ENCODE results near the gene TANK. TPM values are rescaled to one million over a fixed set of nuclear protein-coding genes. Genes with fewer than 3 reads are reported as not detected.

Gene TANK, protein sequence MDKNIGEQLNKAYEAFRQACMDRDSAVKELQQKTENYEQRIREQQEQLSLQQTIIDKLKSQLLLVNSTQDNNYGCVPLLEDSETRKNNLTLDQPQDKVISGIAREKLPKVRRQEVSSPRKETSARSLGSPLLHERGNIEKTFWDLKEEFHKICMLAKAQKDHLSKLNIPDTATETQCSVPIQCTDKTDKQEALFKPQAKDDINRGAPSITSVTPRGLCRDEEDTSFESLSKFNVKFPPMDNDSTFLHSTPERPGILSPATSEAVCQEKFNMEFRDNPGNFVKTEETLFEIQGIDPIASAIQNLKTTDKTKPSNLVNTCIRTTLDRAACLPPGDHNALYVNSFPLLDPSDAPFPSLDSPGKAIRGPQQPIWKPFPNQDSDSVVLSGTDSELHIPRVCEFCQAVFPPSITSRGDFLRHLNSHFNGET
- 10 to 100 TPM; 32.5 to 53.9 (median 44.7) TPM for polyA plus RNA-seq

DNA sequence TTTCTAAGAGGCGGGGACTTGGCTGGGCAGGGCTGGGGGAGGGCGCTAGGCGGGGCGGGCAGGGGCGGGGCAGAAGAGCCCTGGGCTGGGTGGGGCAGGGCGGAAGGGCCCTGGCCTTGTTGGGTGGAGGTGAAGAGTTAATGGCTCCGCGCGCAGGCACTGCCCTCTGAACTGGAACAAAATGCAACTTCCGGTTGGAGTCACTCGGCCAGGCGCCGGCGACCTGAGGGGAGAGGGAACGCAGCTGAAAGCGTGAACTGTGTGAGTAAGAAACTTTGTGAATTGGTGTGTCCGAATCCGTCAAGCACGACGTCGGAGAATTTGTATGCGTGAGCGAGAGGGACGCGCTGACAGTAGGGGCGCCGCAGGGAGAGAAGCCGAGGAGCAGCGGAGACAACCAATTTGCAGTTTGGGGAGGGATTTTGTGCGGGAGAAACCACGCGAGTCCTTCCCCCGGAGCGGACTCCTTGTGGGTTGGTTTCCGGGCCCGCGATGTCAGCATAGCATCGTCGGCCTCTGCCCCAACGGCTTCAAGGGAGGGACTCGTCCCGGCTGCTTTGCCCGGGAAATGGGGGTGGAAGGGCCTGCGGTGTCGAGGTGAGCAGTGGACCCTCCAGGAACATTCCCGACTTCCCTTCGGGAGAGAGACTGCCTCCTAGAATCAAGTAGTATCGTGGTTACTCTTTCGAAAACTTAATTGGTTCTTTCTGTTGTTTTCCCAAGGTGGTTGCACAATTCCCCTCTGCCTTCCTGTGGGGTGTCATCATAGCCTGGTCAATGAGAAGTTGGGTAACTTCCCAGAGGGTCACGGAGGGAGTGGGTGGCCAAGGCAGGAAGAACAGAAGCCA lies at the start of gene TANK:
TANK (plus strand) TSS at position 203 of the 848 bp plus-strand sequence. CDS start 19,235 bp downstream, outside the sequence.
- peaks cover 0 to 7% (median 0%) of the 10 kb centered on the region in 3 donors for H3K36me3 Mint-ChIP-seq

DNA sequence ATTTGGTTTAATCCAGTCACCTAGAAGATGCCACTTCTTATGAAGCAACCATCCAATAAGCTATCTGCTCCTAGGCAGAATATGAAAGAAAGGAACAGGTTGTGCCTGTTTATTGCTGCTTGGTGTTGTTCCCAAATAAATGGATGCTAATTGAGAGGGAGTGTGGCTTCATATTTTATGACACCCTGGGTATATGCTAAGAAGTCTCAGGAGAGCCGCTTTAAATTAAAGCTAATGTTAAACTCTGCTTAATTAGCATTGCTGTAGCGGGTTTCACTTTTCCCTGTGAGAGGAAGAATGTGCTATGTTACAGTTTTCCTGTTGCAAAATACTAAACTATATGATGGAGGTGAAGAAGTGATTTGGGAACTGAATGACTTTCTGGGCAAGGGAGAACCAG lies 48.7 kb upstream of the TANK start:
- H3K9me3 Mint-ChIP-seq: no peaks in the 10 kb centered on the region
- DNase-seq: no peak
- H3K4me1 Mint-ChIP-seq: no peaks in the 10 kb centered on the region
- H3K27me3 Mint-ChIP-seq (ENCODE audit: low read depth in 3 of 3): peaks cover 2 to 4% (median 3%) of the 10 kb centered on the region in 3 donors
- H3K4me3 Mint-ChIP-seq: no peak overlapping the region
- H3K36me3 Mint-ChIP-seq: no peaks in the 10 kb centered on the region
- no peak overlapping the region for H3K27ac Mint-ChIP-seq

More for the DNA sequence above, at the start of gene TANK:
- peak within 1 kb of the TSS; percentile 99 to 100 (median 99) for H3K4me3 Mint-ChIP-seq
- peaks cover 0 to 10% (median 6%) of the 10 kb centered on the region in 3 donors for H3K27me3 Mint-ChIP-seq (ENCODE audit: low read depth in 3 of 3)
- no peaks in the 10 kb centered on the region for H3K9me3 Mint-ChIP-seq
- peaks cover 38 to 65% of the 10 kb centered on the region in 2 donors for H3K4me1 Mint-ChIP-seq
- DNase-seq: peak; percentile 83 to 89 (median 85)
- peak within 1 kb of the TSS; percentile 96 to 100 (median 99) for H3K27ac Mint-ChIP-seq

DNA sequence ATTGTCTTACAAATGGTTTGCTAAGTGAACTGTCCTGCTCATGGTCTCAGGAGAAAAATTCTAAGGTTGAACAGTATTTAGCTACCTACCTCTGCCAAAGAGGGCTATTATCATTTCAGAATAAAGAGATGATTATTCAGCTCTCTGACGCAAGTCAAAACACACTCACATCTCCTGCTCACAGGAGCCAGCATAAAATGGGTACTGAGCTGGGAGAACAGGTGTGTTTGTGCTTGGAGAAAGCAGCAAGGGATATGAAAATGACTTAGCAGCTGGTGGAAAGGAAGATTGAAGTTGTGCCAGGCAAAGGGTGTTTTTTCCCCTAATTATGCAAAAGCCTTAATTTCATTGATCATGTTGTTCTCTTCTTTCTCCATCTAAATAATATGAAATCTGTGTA lies 47.3 kb upstream of the TANK start:
- no peak overlapping the region for H3K4me3 Mint-ChIP-seq
- H3K4me1 Mint-ChIP-seq: no peaks in the 10 kb centered on the region
- H3K36me3 Mint-ChIP-seq: no peaks in the 10 kb centered on the region
- H3K27ac Mint-ChIP-seq: no peak overlapping the region
- peaks cover 2 to 4% (median 3%) of the 10 kb centered on the region in 3 donors for H3K27me3 Mint-ChIP-seq (ENCODE audit: low read depth in 3 of 3)
- no peaks in the 10 kb centered on the region for H3K9me3 Mint-ChIP-seq
- no peak for DNase-seq

DNA sequence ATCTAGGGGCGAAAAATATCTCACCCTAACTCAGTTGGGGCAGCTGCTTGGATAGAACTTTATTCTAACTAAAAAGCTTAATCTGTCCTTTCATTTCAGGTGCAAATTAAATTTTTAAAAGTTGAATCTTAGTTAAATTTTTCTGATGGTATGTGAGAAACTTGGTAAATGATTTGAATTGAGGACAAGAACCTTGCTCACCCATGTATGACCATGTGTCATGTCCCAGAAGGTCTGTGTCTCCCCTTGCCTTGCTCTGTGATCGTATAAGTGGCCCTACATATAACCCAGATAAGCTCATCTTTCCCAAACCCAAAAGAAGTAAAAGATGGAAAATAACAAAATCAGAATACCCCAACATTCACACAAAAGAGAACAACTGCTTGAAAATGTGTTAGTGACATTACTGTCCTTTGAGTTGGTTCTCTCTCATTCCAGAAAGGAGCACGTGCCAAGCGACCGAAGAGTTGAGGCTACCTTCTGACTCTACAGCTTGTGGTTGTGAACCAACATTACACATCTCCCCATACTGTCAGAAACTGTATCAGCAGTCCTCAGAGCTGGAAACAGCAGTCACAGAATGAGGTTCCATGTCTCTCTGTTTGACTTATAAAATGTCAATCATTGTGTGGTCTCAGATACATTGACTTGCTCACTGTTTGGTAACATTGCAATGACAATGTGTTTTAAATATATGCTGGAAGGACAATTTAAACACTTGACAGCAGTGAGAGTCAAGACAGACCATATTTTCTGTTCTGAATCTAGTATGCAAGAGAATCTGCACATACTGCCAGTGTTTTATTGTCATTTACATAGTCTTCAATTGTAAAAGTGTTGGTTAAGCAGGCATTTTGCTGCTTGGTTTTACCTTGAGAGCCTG lies 46.3 kb upstream of the TANK start:
- Mint-ChIP-seq H3K36me3 (no peaks in the 10 kb centered on the region), H3K4me1 (no peaks in the 10 kb centered on the region), H3K27me3 (ENCODE audit: low read depth in 3 of 3) (peaks cover 2 to 4% (median 3%) of the 10 kb centered on the region in 3 donors), H3K4me3 (no peak overlapping the region), H3K27ac (no peak overlapping the region), H3K9me3 (no peaks in the 10 kb centered on the region)
- no peak for DNase-seq

DNA sequence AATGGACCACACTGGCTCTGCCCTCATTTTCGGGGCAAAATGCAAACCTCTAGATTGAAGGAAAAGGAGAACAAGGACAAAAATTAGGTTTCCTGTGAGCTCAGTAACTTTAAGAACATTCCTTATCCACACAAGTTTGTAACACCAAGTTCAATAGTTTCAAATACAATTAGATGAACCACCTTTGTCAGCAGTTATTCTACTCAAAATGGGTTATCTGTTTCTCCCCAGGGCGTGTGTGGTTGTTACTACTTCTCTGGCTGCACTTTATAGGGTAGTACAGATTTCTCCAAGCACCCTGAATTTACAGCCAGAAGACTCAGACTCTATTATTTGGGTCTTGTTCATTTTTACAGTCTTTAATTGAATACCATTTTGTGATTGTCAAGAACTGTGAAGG lies 45.0 kb upstream of the TANK start:
- Mint-ChIP-seq H3K9me3 (no peaks in the 10 kb centered on the region), H3K27me3 (ENCODE audit: low read depth in 3 of 3) (peaks cover 1 to 4% (median 2%) of the 10 kb centered on the region in 3 donors), H3K4me1 (no peaks in the 10 kb centered on the region), H3K36me3 (no peaks in the 10 kb centered on the region), H3K27ac (no peak overlapping the region), H3K4me3 (no peak overlapping the region)
- no peak for DNase-seq

DNA sequence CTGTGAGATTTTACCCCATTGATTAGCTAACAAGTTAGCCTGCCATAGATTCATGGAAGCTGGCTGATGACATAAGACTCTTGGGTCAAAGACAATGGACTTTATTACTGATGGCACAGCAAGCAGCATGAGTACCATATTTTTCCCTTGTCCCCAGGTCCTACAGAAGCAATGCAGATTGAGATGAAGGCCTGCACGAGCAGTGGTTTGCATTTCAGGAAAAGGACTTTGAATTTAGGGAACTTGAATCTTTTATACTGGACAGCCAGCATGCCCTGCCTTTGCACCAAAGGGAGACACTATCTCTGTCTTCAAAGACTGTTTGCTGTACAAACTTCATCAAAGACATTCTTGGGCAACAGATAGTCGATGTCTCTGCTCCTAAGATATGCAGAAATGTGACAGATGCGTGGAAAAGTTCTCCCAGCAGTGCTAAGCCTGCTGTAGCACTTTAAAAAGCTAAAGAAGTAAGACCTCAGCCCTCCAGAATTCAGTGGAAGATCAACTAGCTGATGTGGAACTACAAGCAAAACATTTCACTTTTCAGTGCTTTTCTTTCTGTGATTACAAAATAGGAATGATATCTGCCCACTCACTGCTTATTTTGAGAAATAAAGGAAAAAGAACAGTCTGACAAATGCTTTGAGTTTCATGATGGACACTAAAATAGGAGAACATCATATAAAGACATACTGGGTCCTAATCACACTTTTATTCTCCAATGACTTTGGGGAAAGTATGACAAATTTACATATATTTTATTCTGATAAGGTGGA lies 44.4 kb upstream of the TANK start:
- no peaks in the 10 kb centered on the region for H3K36me3 Mint-ChIP-seq
- no peak for DNase-seq
- no peaks in the 10 kb centered on the region for H3K4me1 Mint-ChIP-seq
- H3K4me3 Mint-ChIP-seq: no peak overlapping the region
- H3K27me3 Mint-ChIP-seq (ENCODE audit: low read depth in 3 of 3): peaks cover 1 to 4% (median 2%) of the 10 kb centered on the region in 3 donors
- no peaks in the 10 kb centered on the region for H3K9me3 Mint-ChIP-seq
- no peak overlapping the region for H3K27ac Mint-ChIP-seq

DNA sequence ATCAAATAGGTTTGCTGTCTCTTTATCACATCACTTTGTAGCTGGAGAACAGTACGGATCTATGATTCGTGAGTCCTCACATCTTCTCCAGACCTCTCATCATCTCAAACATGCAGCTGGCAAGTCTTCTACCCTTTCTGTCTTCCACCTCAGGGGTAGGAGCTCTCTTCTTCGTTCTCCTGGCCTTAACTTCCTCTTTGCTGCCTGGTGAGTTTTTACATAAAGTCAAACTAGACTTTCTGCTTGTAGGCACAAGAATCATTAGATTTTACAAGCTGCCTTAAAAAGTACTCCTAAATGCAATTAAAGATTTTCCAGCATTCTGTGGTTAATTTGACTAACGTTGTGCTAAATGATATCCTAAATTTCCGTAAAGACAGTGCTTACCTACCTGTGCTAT lies 43.7 kb upstream of the TANK start:
- no peak overlapping the region for H3K27ac Mint-ChIP-seq
- no peak for DNase-seq
- no peaks in the 10 kb centered on the region for H3K9me3 Mint-ChIP-seq
- H3K36me3 Mint-ChIP-seq: no peaks in the 10 kb centered on the region
- no peaks in the 10 kb centered on the region for H3K4me1 Mint-ChIP-seq
- H3K27me3 Mint-ChIP-seq (ENCODE audit: low read depth in 3 of 3): peaks cover 0 to 2% (median 2%) of the 10 kb centered on the region in 3 donors
- no peak overlapping the region for H3K4me3 Mint-ChIP-seq

DNA sequence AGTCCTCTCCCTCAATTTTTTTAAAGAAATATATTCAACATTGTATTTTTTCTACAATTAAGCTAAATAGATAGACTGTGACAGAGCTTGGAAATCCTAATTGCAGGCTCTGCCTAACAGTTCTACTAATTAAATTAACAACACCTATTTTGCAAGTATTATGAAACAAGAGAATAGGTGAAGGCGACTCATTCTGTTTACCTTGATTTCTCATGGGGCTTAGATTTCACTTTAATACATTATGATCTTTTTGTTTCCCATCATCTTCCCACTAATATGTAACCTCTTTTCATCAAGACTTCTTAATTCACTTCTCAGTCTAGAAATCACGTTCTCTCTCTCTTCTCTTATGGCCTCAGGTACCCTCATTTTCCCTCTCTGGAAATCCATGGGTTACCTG lies 42.7 kb upstream of the TANK start:
- Mint-ChIP-seq H3K9me3 (no peaks in the 10 kb centered on the region), H3K36me3 (no peaks in the 10 kb centered on the region), H3K27me3 (ENCODE audit: low read depth in 3 of 3) (peaks cover 0 to 2% (median 2%) of the 10 kb centered on the region in 3 donors), H3K4me3 (no peak overlapping the region), H3K27ac (no peak overlapping the region), H3K4me1 (no peaks in the 10 kb centered on the region)
- DNase-seq: no peak

DNA sequence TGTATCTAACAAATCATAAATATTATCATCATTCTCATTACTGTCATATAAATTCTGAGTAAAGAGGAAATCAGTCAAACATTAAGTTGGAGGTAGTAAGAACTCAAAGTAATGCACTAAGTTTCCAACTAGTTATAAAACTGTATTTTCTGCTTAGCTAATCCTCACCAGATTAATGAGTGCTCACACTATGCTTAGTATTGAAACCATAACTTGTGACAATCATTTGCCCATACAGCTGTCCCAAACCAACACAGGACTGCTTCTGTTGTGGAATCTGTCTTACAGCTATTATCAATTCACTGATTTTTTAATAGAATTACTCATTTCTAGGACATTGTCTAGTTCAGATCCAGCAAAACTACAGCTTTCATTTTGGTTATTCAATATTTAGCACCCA lies 41.5 kb upstream of the TANK start:
- H3K36me3 Mint-ChIP-seq: no peaks in the 10 kb centered on the region
- DNase-seq: no peak
- no peaks in the 10 kb centered on the region for H3K9me3 Mint-ChIP-seq
- H3K4me3 Mint-ChIP-seq: no peak overlapping the region
- no peak overlapping the region for H3K27ac Mint-ChIP-seq
- H3K27me3 Mint-ChIP-seq (ENCODE audit: low read depth in 3 of 3): peaks cover 0 to 2% (median 2%) of the 10 kb centered on the region in 3 donors
- no peaks in the 10 kb centered on the region for H3K4me1 Mint-ChIP-seq

DNA sequence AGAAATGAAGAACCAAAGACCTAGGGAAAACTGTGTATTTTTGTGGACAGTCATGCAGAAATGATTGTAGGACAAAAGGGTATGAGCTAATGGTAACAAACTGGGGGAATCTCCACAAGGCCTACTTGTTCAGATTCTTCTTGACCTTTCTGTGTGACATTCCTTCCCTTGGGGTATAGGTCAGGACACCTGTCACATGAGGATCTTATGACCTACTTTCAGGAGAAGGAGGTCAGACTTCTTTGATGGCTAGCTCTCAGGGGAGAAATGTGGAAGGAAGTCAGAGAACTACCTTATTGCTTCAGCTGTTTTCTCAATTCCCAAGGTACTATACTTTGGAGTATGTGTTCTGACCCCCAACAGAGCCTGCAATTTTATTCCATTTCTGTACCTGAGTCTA lies 40.7 kb upstream of the TANK start:
- no peak for DNase-seq
- H3K27ac Mint-ChIP-seq: no peak overlapping the region
- no peak overlapping the region for H3K4me3 Mint-ChIP-seq
- no peaks in the 10 kb centered on the region for H3K4me1 Mint-ChIP-seq
- H3K9me3 Mint-ChIP-seq: no peaks in the 10 kb centered on the region
- no peaks in the 10 kb centered on the region for H3K36me3 Mint-ChIP-seq
- peaks cover 0 to 2% (median 2%) of the 10 kb centered on the region in 3 donors for H3K27me3 Mint-ChIP-seq (ENCODE audit: low read depth in 3 of 3)

DNA sequence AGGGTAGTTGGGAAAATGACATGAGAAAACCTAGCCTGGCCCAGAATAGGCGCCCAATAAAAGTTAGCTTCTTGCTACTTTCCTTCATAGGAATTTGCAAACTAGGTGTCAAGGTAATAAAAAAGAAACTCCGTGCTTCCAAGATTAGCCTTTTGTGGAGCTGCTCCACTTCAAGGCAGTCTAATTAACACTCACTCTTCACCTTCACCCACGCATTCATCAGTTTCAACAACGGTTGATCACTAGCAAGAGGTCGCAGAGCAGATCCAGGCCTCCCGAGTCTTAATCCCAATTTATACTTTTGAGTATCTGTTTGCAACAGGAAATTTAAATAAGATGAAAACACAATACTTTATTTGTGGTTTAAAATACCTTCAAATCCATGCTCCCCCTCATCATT lies 39.5 kb upstream of the TANK start:
- no peak for DNase-seq
- H3K27me3 Mint-ChIP-seq (ENCODE audit: low read depth in 3 of 3): peaks cover 0 to 2% (median 2%) of the 10 kb centered on the region in 3 donors
- no peaks in the 10 kb centered on the region for H3K9me3 Mint-ChIP-seq
- H3K4me1 Mint-ChIP-seq: no peaks in the 10 kb centered on the region
- H3K36me3 Mint-ChIP-seq: no peaks in the 10 kb centered on the region
- no peak overlapping the region for H3K4me3 Mint-ChIP-seq
- no peak overlapping the region for H3K27ac Mint-ChIP-seq

DNA sequence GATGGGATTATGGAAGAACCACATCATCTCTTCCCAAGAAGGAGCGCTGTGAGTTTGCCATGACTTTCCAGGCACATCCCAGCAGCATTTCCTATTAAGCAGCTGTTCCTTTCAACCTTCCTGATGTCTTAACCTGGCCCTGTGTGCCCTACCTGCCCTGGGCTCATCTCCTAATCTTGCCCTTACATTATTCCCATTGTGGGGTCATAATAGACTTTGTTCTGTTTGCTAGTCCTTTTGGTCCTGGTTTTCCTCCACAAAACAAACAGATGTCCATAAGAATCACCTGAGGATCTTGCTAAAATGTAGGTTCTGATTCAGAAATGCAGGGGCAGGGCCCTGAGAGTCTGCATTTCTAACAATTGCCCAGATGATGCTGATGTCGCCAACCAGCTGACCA lies 38.6 kb upstream of the TANK start:
- Mint-ChIP-seq H3K4me1 (no peaks in the 10 kb centered on the region), H3K36me3 (no peaks in the 10 kb centered on the region), H3K27ac (no peak overlapping the region), H3K4me3 (no peak overlapping the region), H3K27me3 (ENCODE audit: low read depth in 3 of 3) (no peaks in the 10 kb centered on the region), H3K9me3 (no peaks in the 10 kb centered on the region)
- no peak for DNase-seq
